GM19397 (cell line): Measurements from ENCODE around the gene APH1B.
"Not testable (repeated sequence)": the region's sequence is repeated elsewhere in the genome, so short reads cannot be mapped to it uniquely, and the experiment has no call there.

ENCODE experiments used
- ATAC-seq: cut with Tn5 transposase; IDR thresholded peaks from one replicate; pipeline ENCODE4 v1.9.1; 2021; ENCODE audit warnings: mild to moderate bottlenecking, moderate library complexity; ENCODE audit not compliant: unreplicated experiment

The APH1B gene

GRCh38 chr15:63329567-63330350, 52.4 kb downstream of the APH1B start:
- no peak for ATAC-seq

DNA sequence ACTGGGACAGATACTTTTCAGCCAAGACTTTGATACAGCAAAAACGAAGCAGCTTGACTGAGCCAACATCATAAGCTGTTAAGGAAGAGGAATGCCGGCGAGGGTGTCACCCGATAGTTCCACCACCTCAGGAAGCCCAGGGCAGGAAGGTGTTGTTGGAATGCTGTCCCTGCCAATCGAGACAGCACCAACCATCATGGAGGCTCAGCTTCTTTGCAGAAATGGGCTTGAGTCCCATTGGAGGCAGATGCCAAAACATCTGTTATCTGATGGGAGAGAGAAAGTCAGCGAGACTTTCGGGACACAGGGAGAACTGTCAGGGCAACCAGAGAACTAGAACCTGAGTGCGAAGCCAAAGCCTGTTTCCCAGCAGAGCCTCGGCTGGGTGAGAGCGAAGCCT, 53.5 kb downstream of the APH1B start:
- ATAC-seq: no peak

- no peak for ATAC-seq
These were observed 54.1 kb downstream of the APH1B start for GRCh38 chr15:63331456-63331855.

DNA sequence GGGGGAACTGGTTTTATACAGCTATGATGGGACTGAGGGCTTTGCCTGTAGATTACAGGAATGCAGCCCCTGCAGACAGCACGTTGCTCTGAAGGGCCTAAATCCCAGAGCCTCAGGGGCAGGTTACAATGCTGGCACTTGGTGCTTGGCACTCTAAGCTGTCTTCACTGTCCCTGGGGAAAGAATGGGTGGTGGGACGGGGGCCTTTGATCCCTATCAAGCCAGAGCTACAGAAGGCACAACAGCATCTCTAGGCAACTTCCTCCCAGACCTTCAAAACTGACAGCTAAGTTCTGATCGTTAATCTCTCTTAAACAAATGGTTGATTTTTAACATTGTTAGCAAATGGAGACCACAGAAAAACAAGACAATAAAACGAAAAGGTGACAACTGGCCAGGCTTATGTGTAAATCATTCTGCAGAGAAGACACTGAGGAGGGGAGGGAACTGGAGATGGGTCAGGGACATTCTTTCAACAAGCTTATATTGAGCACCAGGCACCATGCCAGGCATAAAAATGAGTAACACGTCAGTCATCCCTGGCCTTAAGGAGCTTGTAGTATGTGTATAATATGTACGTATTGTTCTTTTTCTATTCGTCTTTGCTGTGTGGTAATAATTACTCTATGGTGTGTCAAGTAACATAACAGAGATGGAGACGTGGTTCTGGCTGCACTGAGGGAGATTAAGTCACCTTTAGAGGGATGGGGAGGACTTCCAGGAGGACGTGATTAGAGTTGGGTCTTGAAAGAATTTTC, 55.1 kb downstream of the APH1B start:
- ATAC-seq: no peak

DNA sequence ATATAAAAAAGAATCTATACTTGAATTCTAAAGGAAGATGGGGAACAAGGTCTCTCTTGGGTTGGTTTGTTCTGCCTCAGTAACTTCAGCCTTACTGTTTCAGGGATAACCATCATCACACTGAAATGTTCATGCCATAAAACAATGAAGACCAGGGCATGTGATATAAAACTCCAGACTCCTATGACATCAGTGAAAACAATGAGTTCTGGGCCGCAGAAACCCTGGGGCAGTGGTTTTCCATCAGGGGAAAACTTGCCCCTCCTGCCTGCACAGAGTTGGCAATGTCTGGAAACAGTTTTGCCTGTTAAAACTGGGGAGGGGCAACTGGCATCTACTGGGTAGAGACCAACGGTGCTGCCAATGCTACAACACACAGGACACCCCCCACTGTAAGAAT, 57.4 kb downstream of the APH1B start:
- ATAC-seq: no peak

DNA sequence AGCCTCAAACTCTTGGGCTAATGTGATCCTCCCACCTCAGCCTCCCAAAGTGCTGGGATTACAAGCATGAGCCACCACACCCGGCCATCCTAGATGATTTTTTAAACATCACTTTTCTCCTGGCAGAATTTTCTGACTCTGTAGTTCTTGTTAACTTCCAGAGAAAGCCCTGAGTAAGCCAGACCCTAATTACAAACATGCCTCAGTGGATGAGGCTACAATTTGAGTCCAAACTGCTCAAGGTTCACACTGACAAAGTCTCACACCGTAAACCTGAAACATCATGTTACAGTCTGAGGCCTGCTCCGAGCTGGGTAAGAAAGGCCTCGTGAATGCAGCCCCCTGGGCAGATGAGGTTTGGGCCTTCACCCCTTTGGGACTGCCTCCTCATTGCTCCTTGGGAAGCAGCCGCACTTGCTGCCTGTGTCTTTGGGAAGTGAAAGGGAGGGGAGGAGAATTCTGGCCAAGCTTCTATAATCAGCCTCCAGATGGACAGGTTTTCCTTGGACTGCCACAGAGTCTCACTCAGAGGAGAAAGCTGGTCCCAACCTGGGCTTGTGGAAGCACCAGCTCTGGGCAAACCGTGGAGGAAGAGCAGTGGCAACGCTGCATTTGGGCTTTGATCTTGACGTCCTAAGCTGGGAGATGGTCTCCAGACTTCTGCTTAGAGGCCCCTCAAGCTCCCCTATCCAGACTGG, 58.3 kb downstream of the APH1B start:
- no peak for ATAC-seq

GRCh38 chr15:63337046-63337445, 59.6 kb downstream of the APH1B start:
- no peak for ATAC-seq

- no peak for ATAC-seq
These were observed 60.8 kb downstream of the APH1B start for GRCh38 chr15:63338170-63338569.

- ATAC-seq: no peak
These were observed 61.8 kb downstream of the APH1B start for GRCh38 chr15:63339006-63339766.

GRCh38 chr15:63339836-63340235, 62.4 kb downstream of the APH1B start:
- no peak for ATAC-seq

- no peak for ATAC-seq
These were observed 62.9 kb downstream of the APH1B start for GRCh38 chr15:63340353-63340752.

GRCh38 chr15:63340878-63341277, 63.5 kb downstream of the APH1B start:
- no peak for ATAC-seq

- ATAC-seq: no peak
These were observed 64.5 kb downstream of the APH1B start for GRCh38 chr15:63341898-63342297.

- not testable (repeated sequence) for ATAC-seq
These were observed 65.7 kb downstream of the APH1B start for GRCh38 chr15:63342996-63343562.

DNA sequence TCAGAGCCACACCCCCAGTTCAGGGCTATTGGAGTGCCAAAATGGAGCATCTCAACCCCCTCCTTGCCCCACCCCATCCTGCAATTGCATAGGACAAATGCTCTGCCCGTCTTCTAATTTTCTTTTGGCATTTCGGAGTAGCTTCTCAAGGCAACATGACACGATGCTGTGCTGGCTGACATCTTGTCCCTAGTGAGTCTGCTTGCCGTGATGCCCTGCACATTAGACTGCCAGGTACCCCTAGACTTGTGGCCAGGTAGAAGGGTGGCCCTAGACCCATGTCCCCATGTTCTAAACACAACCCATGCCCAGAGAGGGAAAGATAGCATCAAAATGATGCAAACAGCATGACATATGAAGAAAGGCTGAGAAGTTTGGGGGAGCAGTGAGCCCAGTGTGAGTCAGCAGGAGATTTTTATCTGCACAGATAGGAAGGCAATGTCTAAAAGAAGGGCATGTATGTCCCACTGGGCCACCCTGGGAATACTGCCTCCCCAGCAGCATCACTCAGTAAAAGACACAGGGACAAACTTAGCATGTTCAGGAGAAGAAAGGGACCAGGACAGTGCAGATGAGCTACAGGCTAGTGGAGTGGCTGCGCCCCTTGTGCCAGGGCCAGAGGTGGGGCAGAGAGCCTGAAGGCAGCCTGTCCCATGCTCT, 67.5 kb downstream of the APH1B start:
- ATAC-seq: no peak

- ATAC-seq: no peak
These were observed 68.0 kb downstream of the APH1B start for GRCh38 chr15:63345391-63345752.

DNA sequence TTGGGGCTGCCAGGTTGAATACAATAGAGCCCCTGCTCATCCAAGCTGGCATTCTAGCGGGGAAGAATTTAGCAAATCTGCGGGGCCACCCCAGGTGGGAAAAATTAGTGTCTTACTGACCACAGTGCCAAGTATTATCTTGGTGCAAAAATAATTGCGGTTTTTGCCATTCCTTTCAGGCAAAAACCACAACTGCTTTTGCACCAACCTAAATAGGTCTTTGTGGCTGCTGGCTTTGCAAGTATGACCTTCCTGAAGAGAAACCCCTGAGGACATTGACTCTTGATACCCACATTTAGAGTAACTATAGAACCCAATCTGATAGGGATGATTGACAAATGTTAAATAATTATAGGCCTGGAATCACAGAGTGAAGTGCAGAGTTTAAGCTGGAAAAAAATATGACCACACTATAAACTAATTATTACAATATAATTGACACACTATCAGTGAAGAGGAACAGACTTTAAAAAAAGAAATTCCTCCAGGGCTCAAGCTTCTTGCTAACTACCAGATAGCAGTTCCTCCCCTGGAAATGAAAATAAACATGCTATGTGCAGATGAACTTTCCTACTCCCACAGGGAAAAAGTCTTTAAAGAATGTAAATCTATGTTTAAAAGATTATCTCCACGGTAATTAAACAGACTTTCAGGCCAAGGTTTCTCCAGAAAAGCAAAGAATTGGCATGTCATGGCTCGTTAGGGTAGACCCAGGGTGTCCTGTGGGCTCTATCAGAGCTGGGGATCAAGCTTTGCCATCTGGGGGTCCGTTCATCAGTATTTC, 69.9 kb downstream of the APH1B start:
- no peak for ATAC-seq

DNA sequence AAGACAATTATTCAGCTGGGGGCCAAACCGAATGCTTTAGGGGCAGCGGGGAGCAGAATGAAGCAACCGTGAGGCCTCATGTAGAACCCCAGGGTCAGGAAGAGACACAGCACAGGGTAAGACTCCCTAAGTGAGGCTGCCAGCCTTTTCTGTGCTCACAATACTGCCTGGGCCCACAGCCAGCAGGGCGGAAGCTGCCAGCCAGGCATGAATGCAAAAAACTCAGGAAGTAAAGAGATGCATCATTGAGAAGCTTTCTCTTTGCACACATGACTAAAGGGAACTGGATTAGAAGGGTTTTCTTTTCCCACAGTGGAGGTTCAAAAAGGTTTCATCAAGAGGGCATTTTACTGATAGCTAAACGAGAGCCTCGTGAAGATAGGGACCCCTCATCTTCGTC, 71.0 kb downstream of the APH1B start:
- ATAC-seq: no peak

DNA sequence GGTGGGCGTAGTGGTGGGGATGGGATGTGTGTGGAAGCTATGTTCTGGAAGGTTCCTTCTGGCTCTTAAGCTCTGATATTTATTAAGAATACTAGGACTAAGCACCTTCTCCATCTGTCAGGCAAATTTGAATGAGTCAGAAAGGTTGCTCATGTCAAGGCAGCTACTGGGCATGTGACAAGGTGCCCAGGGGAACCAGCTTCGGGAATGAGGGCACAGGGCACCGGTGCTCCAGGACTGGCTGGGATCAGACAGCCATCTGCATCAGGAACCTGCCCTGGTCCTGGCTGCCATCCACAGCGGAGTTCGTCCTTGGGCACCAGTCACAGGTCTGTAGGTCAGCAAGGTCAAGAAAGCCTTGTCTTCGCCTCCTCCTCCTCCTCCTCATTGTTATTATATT, 71.8 kb downstream of the APH1B start:
- ATAC-seq: no peak
